Measurements from ENCODE around the gene CEACAM18. TPM values are rescaled to one million over a fixed set of nuclear protein-coding genes. Genes with fewer than 3 reads are reported as not detected.

The CEACAM18 gene
- polyA plus RNA-seq, 2 of the 4 experiments (the other 2 are of a cell fraction) = not detected

- Histone ChIP-seq H3K27ac (no peak overlapping the region), H3K9me3 (peaks cover 13% of the 10 kb centered on the region; the same call in 2 of the 3 replicates), H3K4me2 (no peak overlapping the region), H3K4me3 (no peak overlapping the region), H3K4me1 (no peaks in the 10 kb centered on the region)
- ChIA-PET CTCF (no interaction called here), POLR2A (no interaction called here)
- no peak for TF ChIP-seq POLR2A (IDR thresholded peaks at IDR 0.05; ENCODE audit: low read length)
- no peak for ATAC-seq
- 5% methylated on average over 5 of the region's 5 CpGs for WGBS (ENCODE audit: missing lambda C conversion rate)
- DNase-seq (ENCODE audit: low read depth in 1 of 2, low spot score in 1 of 2) = no peak
- no peak for FAIRE-seq
These were observed 27.5 kb upstream of the CEACAM18 start for GRCh38 chr19:51450730-51451307.

GRCh38 chr19:51456541-51457290, 21.6 kb upstream of the CEACAM18 start:
- no peaks in the 10 kb centered on the region for H3K9me3 ChIP-seq
- ATAC-seq = no peak
- WGBS (ENCODE audit: missing lambda C conversion rate) = 25% methylated on average over 11 of the region's 11 CpGs
- CTCF ChIA-PET = interaction anchor here (1.3 kb wide), 1 partner anchor 10 kb away, joined by 3 read pairs; no protein-coding TSS in a partner anchor
- TF ChIP-seq MYC (IDR thresholded peaks at IDR 0.05; ENCODE audit: borderline replicate concordance, low read length) (no peak), NPAS2 (CRISPR knock-in tag; IDR thresholded peaks at IDR 0.05; ENCODE audit: borderline replicate concordance) (no peak)
- no peak for FAIRE-seq
- POLR2A ChIA-PET = no interaction called here
- H3K27ac ChIP-seq = no peak overlapping the region
- H3K4me3 ChIP-seq = no peak overlapping the region
- H3K4me2 ChIP-seq = no peak overlapping the region
- DNase-seq (ENCODE audit: low read depth in 1 of 2, low spot score in 1 of 2) = no peak
- no peaks in the 10 kb centered on the region for H3K4me1 ChIP-seq

- FAIRE-seq = no peak
- CTCF ChIA-PET = interaction anchor here (1.3 kb wide), 1 partner anchor 10 kb away, joined by 3 read pairs; no protein-coding TSS in a partner anchor
- WGBS (ENCODE audit: missing lambda C conversion rate) = 28% methylated on average over 8 of the region's 11 CpGs
These were observed 20.9 kb upstream of the CEACAM18 start for GRCh38 chr19:51457351-51458013.

GRCh38 chr19:51458051-51458645, 20.2 kb upstream of the CEACAM18 start, which contains the start of gene SIGLEC8:
SIGLEC8 (minus strand) TSS chr19:51458454; CDS start chr19:51458387, 67 bp downstream.
- FAIRE-seq (no peak), ATAC-seq (no peak)
- TF ChIP-seq FOSL2 (IDR thresholded peaks at IDR 0.05) (no peak), FOSL2 (CRISPR knock-in tag; IDR thresholded peaks at IDR 0.05) (no peak), NFE2L2 (conservative IDR thresholded peaks at IDR 0.05; ENCODE audit: low read length) (no peak), SREBF2 (IDR thresholded peaks at IDR 0.05) (no peak), ELK1 (IDR thresholded peaks at IDR 0.05; ENCODE audit: low read depth, low read length) (no peak), CHD2 (IDR thresholded peaks at IDR 0.05; ENCODE audit: low read length, partially characterized antibody) (no peak), HMGXB4 (CRISPR knock-in tag; IDR thresholded peaks at IDR 0.05; ENCODE audit: borderline replicate concordance) (no peak), E2F6 (IDR thresholded peaks at IDR 0.05; ENCODE audit: borderline replicate concordance, low read depth) (no peak), MAFK (IDR thresholded peaks at IDR 0.05; ENCODE audit: partially characterized antibody) (no peak)

More at GRCh38 chr19:51457351-51458013, 20.9 kb upstream of the CEACAM18 start:
- ATAC-seq (no peak), DNase-seq (ENCODE audit: low read depth in 1 of 2, low spot score in 1 of 2) (no peak)
- no peaks in the 10 kb centered on the region for H3K9me3 ChIP-seq
- H3K4me3 ChIP-seq = no peak overlapping the region
- H3K4me2 ChIP-seq = no peak overlapping the region
- TF ChIP-seq FOSL2 (IDR thresholded peaks at IDR 0.05) (no peak), FOSL2 (CRISPR knock-in tag; IDR thresholded peaks at IDR 0.05) (no peak), EHF (CRISPR knock-in tag; IDR thresholded peaks at IDR 0.05) (no peak), HOXA7 (CRISPR knock-in tag; IDR thresholded peaks at IDR 0.05) (no peak), PHF8 (IDR thresholded peaks at IDR 0.05; ENCODE audit: borderline replicate concordance, low read depth) (no peak), EHMT2 (IDR thresholded peaks at IDR 0.05; ENCODE audit: low read depth) (no peak), MAX (IDR thresholded peaks at IDR 0.05) (no peak), MYC (IDR thresholded peaks at IDR 0.05; ENCODE audit: borderline replicate concordance, low read length) (no peak), HDAC2 (IDR thresholded peaks at IDR 0.05) (no peak), GATA3 (IDR thresholded peaks at IDR 0.05; ENCODE audit: borderline replicate concordance) (no peak), USF2 (IDR thresholded peaks at IDR 0.05) (no peak), PBX3 (IDR thresholded peaks at IDR 0.05) (no peak)
- no peaks in the 10 kb centered on the region for H3K4me1 ChIP-seq
- POLR2A ChIA-PET = no interaction called here
- no peak overlapping the region for H3K27ac ChIP-seq

More at GRCh38 chr19:51458051-51458645, 20.2 kb upstream of the CEACAM18 start, which contains the start of gene SIGLEC8:
- WGBS (ENCODE audit: missing lambda C conversion rate) = 27% methylated on average over 10 of the region's 10 CpGs
- no peak within 1 kb of the TSS for H3K27ac ChIP-seq
- H3K4me2 ChIP-seq = no peak within 1 kb of the TSS
- no peaks in the 10 kb centered on the region for H3K4me1 ChIP-seq
- H3K4me3 ChIP-seq = no peak within 1 kb of the TSS
- DNase-seq (ENCODE audit: low read depth in 1 of 2, low spot score in 1 of 2) = no peak
- ChIA-PET CTCF (interaction anchor here (1.3 kb wide), 1 partner anchor 11 kb away, joined by 3 read pairs; no protein-coding TSS in a partner anchor), POLR2A (no interaction called here)
- H3K9me3 ChIP-seq = no peaks in the 10 kb centered on the region; the same call in 2 of the 3 replicates
